Prostate gland (tissue), 2 donors: Measurements from ENCODE around the gene IL36RN.

Source experiments
- POLR2A ChIP-seq: fragments of 450-650 bp; IDR thresholded peaks from one replicate; pipeline ENCODE4 v1.6.1; 2016; ENCODE audit warnings: antibody characterized with exemption, mild to moderate bottlenecking
- POLR2AphosphoS5 ChIP-seq: sonication (generic); formaldehyde crosslinking; IDR thresholded peaks from one replicate; pipeline ENCODE4 v1.6.1; 2017; ENCODE audit warnings: antibody characterized with exemption
- TF ChIP-seq, protein P1 (sequence below), 4 experiments: fragments of 200-600 bp in 2 of 4; fragments of 450-650 bp in 2 of 4; sonication (generic) in 2 of 4; IDR thresholded peaks; 1 replicate in 3 of 4; 2 replicates in 1 of 4; pipeline ENCODE4 v1.5.1; 2016 to 2019; ENCODE audit warnings: antibody characterized with exemption in 4 of 4, mild to moderate bottlenecking in 2 of 4, moderate library complexity in 2 of 4

DNA sequence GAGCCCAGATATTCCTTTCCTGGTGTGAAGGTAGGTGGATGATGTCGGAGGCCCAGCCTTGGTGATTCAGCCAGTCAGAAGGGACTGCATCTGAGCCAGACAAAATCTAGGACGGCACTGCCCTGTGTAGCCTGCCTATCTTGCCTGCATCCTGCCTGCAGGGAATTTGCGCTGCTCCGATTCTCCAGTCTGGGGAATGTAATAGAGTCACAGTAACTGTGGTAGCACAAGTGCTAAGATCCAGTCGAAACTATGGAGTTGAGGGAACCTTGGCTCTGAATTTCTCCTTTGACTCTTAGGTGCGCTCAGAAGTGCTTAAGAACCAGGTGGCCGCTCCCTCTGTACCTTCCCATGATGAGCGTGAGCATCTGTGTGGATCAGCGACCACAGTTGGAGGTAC, 22.2 kb upstream of the IL36RN start:
- TF ChIP-seq, protein P1, sequence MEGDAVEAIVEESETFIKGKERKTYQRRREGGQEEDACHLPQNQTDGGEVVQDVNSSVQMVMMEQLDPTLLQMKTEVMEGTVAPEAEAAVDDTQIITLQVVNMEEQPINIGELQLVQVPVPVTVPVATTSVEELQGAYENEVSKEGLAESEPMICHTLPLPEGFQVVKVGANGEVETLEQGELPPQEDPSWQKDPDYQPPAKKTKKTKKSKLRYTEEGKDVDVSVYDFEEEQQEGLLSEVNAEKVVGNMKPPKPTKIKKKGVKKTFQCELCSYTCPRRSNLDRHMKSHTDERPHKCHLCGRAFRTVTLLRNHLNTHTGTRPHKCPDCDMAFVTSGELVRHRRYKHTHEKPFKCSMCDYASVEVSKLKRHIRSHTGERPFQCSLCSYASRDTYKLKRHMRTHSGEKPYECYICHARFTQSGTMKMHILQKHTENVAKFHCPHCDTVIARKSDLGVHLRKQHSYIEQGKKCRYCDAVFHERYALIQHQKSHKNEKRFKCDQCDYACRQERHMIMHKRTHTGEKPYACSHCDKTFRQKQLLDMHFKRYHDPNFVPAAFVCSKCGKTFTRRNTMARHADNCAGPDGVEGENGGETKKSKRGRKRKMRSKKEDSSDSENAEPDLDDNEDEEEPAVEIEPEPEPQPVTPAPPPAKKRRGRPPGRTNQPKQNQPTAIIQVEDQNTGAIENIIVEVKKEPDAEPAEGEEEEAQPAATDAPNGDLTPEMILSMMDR (IDR thresholded peaks at IDR 0.05) = no peak
- TF ChIP-seq POLR2A (no peak), POLR2AphosphoS5 (no peak)
